ENCODE results near the gene MACROD1. TPM values are rescaled to one million over a fixed set of nuclear protein-coding genes. Genes with fewer than 3 reads are reported as not detected.

Gene MACROD1
- total and polyA plus RNA-seq, 9 of the 15 experiments (the other 6 are each of a cell fraction or from before 2014, with no cell fraction given) = 1.1 to 60.0 (median 26.4) TPM

GRCh38 chr11:64041846-64042245, 124.1 kb downstream of the MACROD1 start:
- in situ Hi-C loops (cut with MboI) (no loop called here), intact Hi-C loops (cut with micrococcal nuclease) (loop anchor here (5.0 kb wide), 1 partner anchor 105 kb away; no protein-coding TSS in a partner anchor)
- Histone ChIP-seq H3K79me2 (ENCODE audit: control insufficient read depth, insufficient read depth, low read length) (no peaks in the 10 kb centered on the region), H3K9me3 (replicated peaks; ENCODE audit: control insufficient read depth, insufficient read depth, low read depth, low read length) (no peaks in the 10 kb centered on the region), H3K27ac (ENCODE audit: extremely low read depth, low read depth, low read length) (no peak overlapping the region), H2AFZ (ENCODE audit: low read depth, low read length) (no peak overlapping the region), H3K4me1 (replicated peaks in 1 of 2; ENCODE audit: control insufficient read depth in 2 of 2, insufficient read depth in 2 of 2, low read length in 2 of 2) (peaks cover 0 to 37% of the 10 kb centered on the region in 2 experiments; a peak in 2 of 5 replicates), H3K36me3 (ENCODE audit: control insufficient read depth, insufficient read depth, low read length) (no peaks in the 10 kb centered on the region), H3K4me2 (ENCODE audit: insufficient read depth, low read length) (no peak overlapping the region), H3K27me3 (ENCODE audit: control insufficient read depth in 2 of 2, insufficient read depth in 2 of 2, low read length in 2 of 2) (0 out of 5 replicates have a peak, but pooled peaks cover 2 to 12% of the 10 kb centered on the region in 2 experiments), H3K9me1 (ENCODE audit: control insufficient read depth, insufficient read depth, low read length) (no peaks in the 10 kb centered on the region), H3K4me3 (no peak overlapping the region), H4K20me1 (replicated peaks; ENCODE audit: control insufficient read depth, insufficient read depth, low read length) (peaks cover 47% of the 10 kb centered on the region), H3K9ac (ENCODE audit: insufficient read depth in 1 of 2, low read depth in 2 of 2, low read length in 2 of 2) (no peak overlapping the region)
- no peak for FAIRE-seq
- DNase-seq (ENCODE audit: extremely low read depth in 1 of 4, low spot score in 3 of 4) = no peak
- ATAC-seq = no peak
- no peak for TF ChIP-seq TEAD2 (tag; IDR thresholded peaks at IDR 0.05)
- TF ChIP-seq HMG20A (CRISPR knock-in tag; conservative IDR thresholded peaks at IDR 0.05) = no peak
- TF ChIP-seq ZNF232 (CRISPR knock-in tag; IDR thresholded peaks at IDR 0.05) = no peak
- 67% methylated on average over 6 of the region's 9 CpGs for WGBS (ENCODE audit: insufficient coverage, low coverage, missing lambda C conversion rate)
- BruUV-seq (replicated peaks) = no TSS peak
- CTCF ChIA-PET (ENCODE audit: low intra/inter-chr PET ratio) = no interaction called here
- POLR2A ChIA-PET = no interaction called here

- no peak for FAIRE-seq
- H3K27ac ChIP-seq (ENCODE audit: extremely low read depth, low read depth, low read length) = no peak overlapping the region
- no peaks in the 10 kb centered on the region for H3K9me1 ChIP-seq (ENCODE audit: control insufficient read depth, insufficient read depth, low read length)
- H3K9me3 ChIP-seq (replicated peaks; ENCODE audit: control insufficient read depth, insufficient read depth, low read depth, low read length) = no peaks in the 10 kb centered on the region
- intact Hi-C loops (cut with micrococcal nuclease) = loop anchor here (5.0 kb wide), 1 partner anchor 106 kb away; no protein-coding TSS in a partner anchor
- H3K4me1 ChIP-seq (replicated peaks in 1 of 2; ENCODE audit: control insufficient read depth in 2 of 2, insufficient read depth in 2 of 2, low read length in 2 of 2) = peaks cover 0 to 43% of the 10 kb centered on the region in 2 experiments; a peak in 2 of 5 replicates
- peaks cover 49% of the 10 kb centered on the region for H4K20me1 ChIP-seq (replicated peaks; ENCODE audit: control insufficient read depth, insufficient read depth, low read length)
- DNase-seq (ENCODE audit: extremely low read depth in 1 of 4, low spot score in 3 of 4) = peak; percentile 37 to 62 (median 52)
- in situ Hi-C loops (cut with MboI) = no loop called here
- no peaks in the 10 kb centered on the region for H3K79me2 ChIP-seq (ENCODE audit: control insufficient read depth, insufficient read depth, low read length)
- BruUV-seq (replicated peaks) = no TSS peak
- no peaks in the 10 kb centered on the region for H3K36me3 ChIP-seq (ENCODE audit: control insufficient read depth, insufficient read depth, low read length)
- WGBS (ENCODE audit: insufficient coverage, low coverage, missing lambda C conversion rate) = 43% methylated on average over 14 of the region's 20 CpGs
- ChIA-PET POLR2A (interaction anchor here (0.7 to 1.5 kb wide), 3 partner anchors 11 to 53 kb away, joined by 3 read pairs; no protein-coding TSS in a partner anchor), CTCF (ENCODE audit: low intra/inter-chr PET ratio) (interaction anchor here (0.6 to 1.3 kb wide), 2 partner anchors 109 to 163 kb away, joined by 4 to 5 read pairs; no protein-coding TSS in a partner anchor)
- ATAC-seq = peak; percentile 74
- H3K4me3 ChIP-seq = no peak overlapping the region
- H3K27me3 ChIP-seq (ENCODE audit: control insufficient read depth in 2 of 2, insufficient read depth in 2 of 2, low read length in 2 of 2) = peaks cover 5 to 12% of the 10 kb centered on the region in 2 experiments; a peak in 1 of 5 replicates
- H2AFZ ChIP-seq (ENCODE audit: low read depth, low read length) = no peak overlapping the region
- no peak overlapping the region for H3K4me2 ChIP-seq (ENCODE audit: insufficient read depth, low read length)
- H3K9ac ChIP-seq (ENCODE audit: insufficient read depth in 1 of 2, low read depth in 2 of 2, low read length in 2 of 2) = no peak overlapping the region
- TF ChIP-seq ZNF696 (CRISPR knock-in tag; conservative IDR thresholded peaks at IDR 0.05) (no peak), NR2C1 (IDR thresholded peaks at IDR 0.05) (peak; percentile 45; the same call in 1 of the 2 replicates), NR2C1 (tag; IDR thresholded peaks at IDR 0.05) (peak; percentile 33; the same call in 1 of the 2 replicates), SMC3 (conservative IDR thresholded peaks at IDR 0.05; ENCODE audit: insufficient read depth, low read depth, low read length) (0 out of 2 replicates have a peak, but pooled peaks have one; percentile 28), RAD21 (CRISPR knock-in tag; conservative IDR thresholded peaks at IDR 0.05 in 1 of 2, IDR thresholded peaks at IDR 0.05 in 1 of 2) (peak in 1 of 2 experiments; percentile 45; a peak in 2 of 4 replicates), ZNF384 (IDR thresholded peaks at IDR 0.05; ENCODE audit: low read depth, low read length) (no peak), TRIM28 (IDR thresholded peaks at IDR 0.05) (no peak)
- TF ChIP-seq, protein P1, sequence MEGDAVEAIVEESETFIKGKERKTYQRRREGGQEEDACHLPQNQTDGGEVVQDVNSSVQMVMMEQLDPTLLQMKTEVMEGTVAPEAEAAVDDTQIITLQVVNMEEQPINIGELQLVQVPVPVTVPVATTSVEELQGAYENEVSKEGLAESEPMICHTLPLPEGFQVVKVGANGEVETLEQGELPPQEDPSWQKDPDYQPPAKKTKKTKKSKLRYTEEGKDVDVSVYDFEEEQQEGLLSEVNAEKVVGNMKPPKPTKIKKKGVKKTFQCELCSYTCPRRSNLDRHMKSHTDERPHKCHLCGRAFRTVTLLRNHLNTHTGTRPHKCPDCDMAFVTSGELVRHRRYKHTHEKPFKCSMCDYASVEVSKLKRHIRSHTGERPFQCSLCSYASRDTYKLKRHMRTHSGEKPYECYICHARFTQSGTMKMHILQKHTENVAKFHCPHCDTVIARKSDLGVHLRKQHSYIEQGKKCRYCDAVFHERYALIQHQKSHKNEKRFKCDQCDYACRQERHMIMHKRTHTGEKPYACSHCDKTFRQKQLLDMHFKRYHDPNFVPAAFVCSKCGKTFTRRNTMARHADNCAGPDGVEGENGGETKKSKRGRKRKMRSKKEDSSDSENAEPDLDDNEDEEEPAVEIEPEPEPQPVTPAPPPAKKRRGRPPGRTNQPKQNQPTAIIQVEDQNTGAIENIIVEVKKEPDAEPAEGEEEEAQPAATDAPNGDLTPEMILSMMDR (IDR thresholded peaks at IDR 0.05 in 2 of 3, conservative IDR thresholded peaks at IDR 0.05 in 1 of 3; ENCODE audit: insufficient read depth in 2 of 3, low read depth in 1 of 3, low read length in 3 of 3) = peak; percentile 46 to 59 (median 55); a peak in 3 of 6 replicates
Measured at GRCh38 chr11:64040684-64041322, 125.1 kb downstream of the MACROD1 start.
